Psoas muscle (tissue), 8 donors: Measurements from ENCODE around the gene YAP1. TPM values are rescaled to one million over a fixed set of nuclear protein-coding genes. Genes with fewer than 3 reads are reported as not detected.
A peak's percentile ranks its signal among the peaks of the same experiment; 100 is the strongest.

Source experiments
- ATAC-seq, 4 donors: fragments of 200-7000 bp; cut with Tn5 transposase; one replicate each; pipeline ENCODE4 v1.9.1; 2020; ENCODE audit warnings: moderate library complexity in 3 of 4, mild to moderate bottlenecking in 2 of 4
- DNase-seq, 2 donors: peaks; one replicate each; pipeline ENCODE4 v3.0.0-alpha.2; 2020
- H3K27ac ChIP-seq: fragments of 200-600 bp; one replicate; pipeline ENCODE4 v1.8.0; 2022
- H3K27me3 ChIP-seq, 3 donors: fragments of 200-600 bp in 1 of 3; one replicate each; pipeline versions ENCODE4 v1.6.1 to v1.8.0; 2013 to 2022; ENCODE audit warnings: low read length in 2 of 3, mild to moderate bottlenecking in 2 of 3, moderate library complexity in 1 of 3; ENCODE audit not compliant: insufficient read depth in 3 of 3
- H3K36me3 ChIP-seq, 2 donors: fragments of 200-600 bp in 1 of 2; one replicate each; pipeline versions ENCODE4 v1.6.1 to v1.8.0; 2013 to 2022; ENCODE audit warnings: low read depth in 1 of 2, mild to moderate bottlenecking in 1 of 2, moderate library complexity in 1 of 2; ENCODE audit not compliant: insufficient read depth in 1 of 2
- H3K4me1 ChIP-seq: fragments of 200-600 bp; one replicate; pipeline ENCODE4 v1.8.0; 2022
- H3K4me3 ChIP-seq: fragments of 200-600 bp; one replicate; pipeline ENCODE4 v1.8.0; 2022; ENCODE audit warnings: mild to moderate bottlenecking
- H3K9me3 ChIP-seq: fragments of 200-600 bp; one replicate; pipeline ENCODE4 v1.8.0; 2022
- CTCF ChIP-seq: fragments of 200-600 bp; IDR thresholded peaks from one replicate; pipeline ENCODE4 v1.8.0; 2022; ENCODE audit warnings: antibody characterized with exemption
- WGBS, 3 donors: extraction: QIAGEN DNeasy Blood & Tissue Kit; methylation state at CpG; one replicate each; pipeline versions ENCODE4 v1.1.6 to v1.1.7; 2013; 5-methylcytosine and 5-hydroxymethylcytosine counted together
- intact Hi-C, 2 donors: fragments of 100-400 bp; cut with DNase I; formaldehyde crosslinking; loops; one replicate each; pipeline versions ENCODE4 v1.11.0 to v1.14.2; 2022
- polyA plus RNA-seq, 3 donors: library from polyadenylated mRNA; stranded (reverse); fragments of 200-250 nt; gene quantifications; one replicate each; pipeline ENCODE4 v1.2.3, GENCODE V29; 2013
- total RNA-seq, 4 donors: library from RNA; stranded (reverse); fragmentation: NEBNext Ultra II Directional in 2 of 4; extraction: Animal tissue kit (Norgen Biotek cat#: 25700) in 2 of 4; gene quantifications; one replicate each; pipeline versions ENCODE4 v1.2.1 to v1.2.4, GENCODE V29; 2021 to 2023
- donor health status: healthy with polysubstance abuse.
- donor health status: DM: no; HTN: no; CAD: no; lungs with moderate emphysema.
- donor health status: Bipolar disorder and iron deficiency.
- donor health status: healthy.
- donor health status: DM: yes; HTN: yes; CAD: no.
- donor health status: DM: no; HTN: no; CAD: no.
- donor health status: DM: no; HTN: no; CAD: no.
- donor health status: DM: yes; HTN: yes; CAD: no.

YAP1 gene
- total and polyA plus RNA-seq, 7 donors = 11.5 to 124 (median 42.3) TPM

GRCh38 chr11:102166175-102167064 lies 56.2 kb downstream of the YAP1 start:
- H3K4me1 ChIP-seq = peaks cover 8% of the 10 kb centered on the region
- no peaks in the 10 kb centered on the region for H3K9me3 ChIP-seq
- 87 to 94% (median 87%) methylated on average over 6 of the region's 6 CpGs for WGBS, 3 donors
- no peak for ATAC-seq
- no peaks in the 10 kb centered on the region for H3K27me3 ChIP-seq
- no peak for DNase-seq
- intact Hi-C loops = no loop called here
- TF ChIP-seq CTCF = no peak
- H3K4me3 ChIP-seq = no peak overlapping the region
- H3K27ac ChIP-seq = no peak overlapping the region
- H3K36me3 ChIP-seq = peaks cover 0 to 12% of the 10 kb centered on the region in 2 donors

GRCh38 chr11:102168481-102168880 lies 58.2 kb downstream of the YAP1 start:
- intact Hi-C loops = no loop called here
- ATAC-seq (no peak), DNase-seq (no peak)
- H3K36me3 ChIP-seq = peaks cover 0 to 3% of the 10 kb centered on the region in 2 donors
- WGBS, 3 donors = 71 to 93% (median 86%) methylated on average over 1 of the region's 1 CpG
- peaks cover 8% of the 10 kb centered on the region for H3K4me1 ChIP-seq
- no peak overlapping the region for H3K27ac ChIP-seq
- no peak for TF ChIP-seq CTCF
- no peaks in the 10 kb centered on the region for H3K27me3 ChIP-seq
- H3K9me3 ChIP-seq = no peaks in the 10 kb centered on the region
- no peak overlapping the region for H3K4me3 ChIP-seq

GRCh38 chr11:102171101-102171500 lies 60.9 kb downstream of the YAP1 start:
- no peak for DNase-seq
- Histone ChIP-seq H3K4me3 (no peak overlapping the region), H3K36me3 (peaks cover 0 to 7% of the 10 kb centered on the region in 2 donors), H3K4me1 (peaks cover 8% of the 10 kb centered on the region), H3K9me3 (no peaks in the 10 kb centered on the region), H3K27ac (peak overlapping the region; percentile 13), H3K27me3 (no peaks in the 10 kb centered on the region)
- no peak for TF ChIP-seq CTCF
- ATAC-seq = peak in 1 of 4 donors; percentile 33
- intact Hi-C loops = no loop called here

- Histone ChIP-seq H3K4me3 (no peak overlapping the region), H3K9me3 (no peaks in the 10 kb centered on the region), H3K27ac (peak overlapping the region; percentile 13), H3K4me1 (peaks cover 8% of the 10 kb centered on the region), H3K27me3 (no peaks in the 10 kb centered on the region), H3K36me3 (peaks cover 0 to 7% of the 10 kb centered on the region in 2 donors)
- intact Hi-C loops = no loop called here
- WGBS, 3 donors = 72 to 92% (median 85%) methylated on average over 4 to 5 of the region's 6 CpGs
- no peak for TF ChIP-seq CTCF
- ATAC-seq (peak; percentile 39 to 63 (median 54)), DNase-seq (peak in 1 of 2 donors; percentile 24)
These were observed 62.0 kb downstream of the YAP1 start for GRCh38 chr11:102172127-102172848.
